HepG2 (cell line): ENCODE data around the gene TUBB3.

ENCODE experiments used
- ELF1 ChIP-seq: sonication (generic); formaldehyde crosslinking; IDR thresholded peaks from 2 replicates; pipeline ENCODE4 v1.4.0; 2020; ENCODE audit warnings: missing genetic modification reagents
- JUN ChIP-seq: sonication (generic); formaldehyde crosslinking; IDR thresholded peaks from 2 replicates; pipeline ENCODE4 v1.4.0; 2020; ENCODE audit warnings: mild to moderate bottlenecking, missing genetic modification reagents
- MAFK ChIP-seq, 2 experiments: IDR thresholded peaks in 1 of 2; conservative IDR thresholded peaks in 1 of 2; 2 replicates each; pipeline ENCODE4 v1.6.1; 2011; ENCODE audit warnings: improper control_type of control experiment in 2 of 2, low read length in 2 of 2
- U2AF1 ChIP-seq: fragments of 200-400 bp; formaldehyde crosslinking; optimal IDR thresholded peaks from 2 replicates; pipeline ENCODE3; 2017; ENCODE audit warnings: mild to moderate bottlenecking, low read depth, low read length
- YY1 ChIP-seq: IDR thresholded peaks from 2 replicates; pipeline ENCODE4 v1.6.1; 2011; ENCODE audit warnings: low read length, low read depth, moderate library complexity, mild to moderate bottlenecking; ENCODE audit not compliant: insufficient read depth, insufficient replicate concordance
- ZNF138 ChIP-seq: sonication (generic); formaldehyde crosslinking; IDR thresholded peaks from 2 replicates; pipeline ENCODE4 v1.5.0; 2020; ENCODE audit warnings: mild to moderate bottlenecking, low read depth, missing genetic modification reagents
- TF ChIP-seq, protein P1 (sequence below): sonication (generic); formaldehyde crosslinking; IDR thresholded peaks from 2 replicates; pipeline ENCODE4 v1.8.1; 2023; ENCODE audit warnings: mild to moderate bottlenecking, missing genetic modification reagents
- TF ChIP-seq, protein P2 (sequence below): sonication (generic); formaldehyde crosslinking; IDR thresholded peaks from 2 replicates; pipeline ENCODE4 v1.5.0; 2020; ENCODE audit warnings: mild to moderate bottlenecking, missing genetic modification reagents, moderate library complexity
- TF ChIP-seq, protein P3 (sequence below): sonication (generic); formaldehyde crosslinking; IDR thresholded peaks from 2 replicates; pipeline ENCODE4 v1.4.0; 2020; ENCODE audit warnings: mild to moderate bottlenecking, missing genetic modification reagents, borderline replicate concordance
- TF ChIP-seq, protein P4 (sequence below): IDR thresholded peaks from 2 replicates; pipeline ENCODE4 v1.6.1; 2016; ENCODE audit warnings: missing compliant biosample characterization, missing genetic modification reagents, borderline replicate concordance

DNA sequence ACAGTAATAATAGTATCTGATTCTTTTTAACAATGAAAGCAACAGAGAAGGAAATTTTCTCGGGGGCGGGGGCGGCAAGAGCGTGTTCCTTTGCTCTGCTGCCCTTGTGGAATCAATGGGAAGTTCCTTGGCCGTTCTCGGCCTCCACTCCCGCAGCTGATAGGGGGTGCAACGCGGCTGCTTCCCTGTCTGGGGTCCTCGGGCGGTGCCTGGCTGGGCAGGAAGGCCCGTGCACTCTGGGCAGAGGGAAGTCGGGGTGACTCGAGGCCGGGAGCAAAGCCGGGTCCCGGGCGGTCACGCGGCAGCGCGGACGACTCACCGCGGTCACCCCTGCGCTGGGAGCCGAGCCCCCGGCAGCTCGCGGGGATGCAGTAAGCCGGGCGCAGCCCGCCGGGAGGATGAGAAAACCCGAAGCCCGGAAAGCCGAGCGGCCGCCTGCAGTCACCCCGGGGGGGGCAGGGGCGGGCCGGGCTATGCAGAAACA, 2.5 kb downstream of the TUBB3 start:
- TF ChIP-seq U2AF1 = no peak
- TF ChIP-seq, protein P1, sequence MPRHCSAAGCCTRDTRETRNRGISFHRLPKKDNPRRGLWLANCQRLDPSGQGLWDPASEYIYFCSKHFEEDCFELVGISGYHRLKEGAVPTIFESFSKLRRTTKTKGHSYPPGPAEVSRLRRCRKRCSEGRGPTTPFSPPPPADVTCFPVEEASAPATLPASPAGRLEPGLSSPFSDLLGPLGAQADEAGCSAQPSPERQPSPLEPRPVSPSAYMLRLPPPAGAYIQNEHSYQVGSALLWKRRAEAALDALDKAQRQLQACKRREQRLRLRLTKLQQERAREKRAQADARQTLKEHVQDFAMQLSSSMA (CRISPR knock-in tag) = no peak
- TF ChIP-seq, protein P2, sequence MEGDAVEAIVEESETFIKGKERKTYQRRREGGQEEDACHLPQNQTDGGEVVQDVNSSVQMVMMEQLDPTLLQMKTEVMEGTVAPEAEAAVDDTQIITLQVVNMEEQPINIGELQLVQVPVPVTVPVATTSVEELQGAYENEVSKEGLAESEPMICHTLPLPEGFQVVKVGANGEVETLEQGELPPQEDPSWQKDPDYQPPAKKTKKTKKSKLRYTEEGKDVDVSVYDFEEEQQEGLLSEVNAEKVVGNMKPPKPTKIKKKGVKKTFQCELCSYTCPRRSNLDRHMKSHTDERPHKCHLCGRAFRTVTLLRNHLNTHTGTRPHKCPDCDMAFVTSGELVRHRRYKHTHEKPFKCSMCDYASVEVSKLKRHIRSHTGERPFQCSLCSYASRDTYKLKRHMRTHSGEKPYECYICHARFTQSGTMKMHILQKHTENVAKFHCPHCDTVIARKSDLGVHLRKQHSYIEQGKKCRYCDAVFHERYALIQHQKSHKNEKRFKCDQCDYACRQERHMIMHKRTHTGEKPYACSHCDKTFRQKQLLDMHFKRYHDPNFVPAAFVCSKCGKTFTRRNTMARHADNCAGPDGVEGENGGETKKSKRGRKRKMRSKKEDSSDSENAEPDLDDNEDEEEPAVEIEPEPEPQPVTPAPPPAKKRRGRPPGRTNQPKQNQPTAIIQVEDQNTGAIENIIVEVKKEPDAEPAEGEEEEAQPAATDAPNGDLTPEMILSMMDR (CRISPR knock-in tag) = no peak; the same call in 1 of the 2 replicates
- no peak for TF ChIP-seq JUN (CRISPR knock-in tag)
- TF ChIP-seq ELF1 (CRISPR knock-in tag) = no peak
- TF ChIP-seq YY1 = no peak
- no peak for TF ChIP-seq MAFK (conservative IDR thresholded peaks at IDR 0.05 in 1 of 2, IDR thresholded peaks at IDR 0.05 in 1 of 2; ENCODE audit: low read length in 2 of 2)
- TF ChIP-seq, protein P3, sequence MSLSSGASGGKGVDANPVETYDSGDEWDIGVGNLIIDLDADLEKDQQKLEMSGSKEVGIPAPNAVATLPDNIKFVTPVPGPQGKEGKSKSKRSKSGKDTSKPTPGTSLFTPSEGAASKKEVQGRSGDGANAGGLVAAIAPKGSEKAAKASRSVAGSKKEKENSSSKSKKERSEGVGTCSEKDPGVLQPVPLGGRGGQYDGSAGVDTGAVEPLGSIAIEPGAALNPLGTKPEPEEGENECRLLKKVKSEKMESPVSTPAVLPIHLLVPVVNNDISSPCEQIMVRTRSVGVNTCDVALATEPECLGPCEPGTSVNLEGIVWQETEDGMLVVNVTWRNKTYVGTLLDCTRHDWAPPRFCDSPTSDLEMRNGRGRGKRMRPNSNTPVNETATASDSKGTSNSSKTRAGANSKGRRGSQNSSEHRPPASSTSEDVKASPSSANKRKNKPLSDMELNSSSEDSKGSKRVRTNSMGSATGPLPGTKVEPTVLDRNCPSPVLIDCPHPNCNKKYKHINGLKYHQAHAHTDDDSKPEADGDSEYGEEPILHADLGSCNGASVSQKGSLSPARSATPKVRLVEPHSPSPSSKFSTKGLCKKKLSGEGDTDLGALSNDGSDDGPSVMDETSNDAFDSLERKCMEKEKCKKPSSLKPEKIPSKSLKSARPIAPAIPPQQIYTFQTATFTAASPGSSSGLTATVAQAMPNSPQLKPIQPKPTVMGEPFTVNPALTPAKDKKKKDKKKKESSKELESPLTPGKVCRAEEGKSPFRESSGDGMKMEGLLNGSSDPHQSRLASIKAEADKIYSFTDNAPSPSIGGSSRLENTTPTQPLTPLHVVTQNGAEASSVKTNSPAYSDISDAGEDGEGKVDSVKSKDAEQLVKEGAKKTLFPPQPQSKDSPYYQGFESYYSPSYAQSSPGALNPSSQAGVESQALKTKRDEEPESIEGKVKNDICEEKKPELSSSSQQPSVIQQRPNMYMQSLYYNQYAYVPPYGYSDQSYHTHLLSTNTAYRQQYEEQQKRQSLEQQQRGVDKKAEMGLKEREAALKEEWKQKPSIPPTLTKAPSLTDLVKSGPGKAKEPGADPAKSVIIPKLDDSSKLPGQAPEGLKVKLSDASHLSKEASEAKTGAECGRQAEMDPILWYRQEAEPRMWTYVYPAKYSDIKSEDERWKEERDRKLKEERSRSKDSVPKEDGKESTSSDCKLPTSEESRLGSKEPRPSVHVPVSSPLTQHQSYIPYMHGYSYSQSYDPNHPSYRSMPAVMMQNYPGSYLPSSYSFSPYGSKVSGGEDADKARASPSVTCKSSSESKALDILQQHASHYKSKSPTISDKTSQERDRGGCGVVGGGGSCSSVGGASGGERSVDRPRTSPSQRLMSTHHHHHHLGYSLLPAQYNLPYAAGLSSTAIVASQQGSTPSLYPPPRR (CRISPR knock-in tag) = no peak
- TF ChIP-seq, protein P4, sequence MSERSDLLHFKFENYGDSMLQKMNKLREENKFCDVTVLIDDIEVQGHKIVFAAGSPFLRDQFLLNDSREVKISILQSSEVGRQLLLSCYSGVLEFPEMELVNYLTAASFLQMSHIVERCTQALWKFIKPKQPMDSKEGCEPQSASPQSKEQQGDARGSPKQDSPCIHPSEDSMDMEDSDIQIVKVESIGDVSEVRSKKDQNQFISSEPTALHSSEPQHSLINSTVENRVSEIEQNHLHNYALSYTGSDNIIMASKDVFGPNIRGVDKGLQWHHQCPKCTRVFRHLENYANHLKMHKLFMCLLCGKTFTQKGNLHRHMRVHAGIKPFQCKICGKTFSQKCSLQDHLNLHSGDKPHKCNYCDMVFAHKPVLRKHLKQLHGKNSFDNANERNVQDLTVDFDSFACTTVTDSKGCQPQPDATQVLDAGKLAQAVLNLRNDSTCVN (CRISPR knock-in tag) = no peak
- no peak for TF ChIP-seq ZNF138 (CRISPR knock-in tag)
